WTC11 (cell line): Measurements from ENCODE around the gene FDXR. TPM values are rescaled to one million over a fixed set of nuclear protein-coding genes. Genes with fewer than 3 reads are reported as not detected.

Source experiments
- ATF1 ChIP-seq: sonication (generic); formaldehyde crosslinking; IDR thresholded peaks from 2 replicates; pipeline ENCODE4 v1.8.1; 2023; ENCODE audit warnings: mild to moderate bottlenecking, moderate library complexity, missing genetic modification reagents
- ATF2 ChIP-seq: sonication (generic); formaldehyde crosslinking; IDR thresholded peaks from 2 replicates; pipeline ENCODE4 v1.8.1; 2022; ENCODE audit warnings: low read depth, missing genetic modification reagents, borderline replicate concordance
- ATF3 ChIP-seq: sonication (generic); formaldehyde crosslinking; conservative IDR thresholded peaks from 2 replicates; pipeline ENCODE4 v1.8.1; 2022; ENCODE audit warnings: mild to moderate bottlenecking, missing genetic modification reagents
- CREB1 ChIP-seq: sonication (generic); formaldehyde crosslinking; IDR thresholded peaks from 2 replicates; pipeline ENCODE4 v1.8.0; 2023; ENCODE audit warnings: mild to moderate bottlenecking, missing genetic modification reagents
- E2F5 ChIP-seq: sonication (generic); formaldehyde crosslinking; IDR thresholded peaks from 2 replicates; pipeline ENCODE4 v1.8.1; 2022; ENCODE audit warnings: mild to moderate bottlenecking, moderate library complexity, missing genetic modification reagents
- EMX1 ChIP-seq: fragments of 250-450 bp; sonication (Bioruptor Pico); IDR thresholded peaks from 2 replicates; pipeline ENCODE4 v1.8.0; 2021; ENCODE audit warnings: mild to moderate bottlenecking
- FOXP1 ChIP-seq: sonication (generic); formaldehyde crosslinking; IDR thresholded peaks from 2 replicates; pipeline ENCODE4 v1.8.0; 2022; ENCODE audit warnings: missing genetic modification reagents, mild to moderate bottlenecking, moderate library complexity, borderline replicate concordance
- FOXP4 ChIP-seq: sonication (generic); formaldehyde crosslinking; IDR thresholded peaks from 2 replicates; pipeline ENCODE4 v1.8.0; 2022; ENCODE audit warnings: mild to moderate bottlenecking, missing genetic modification reagents
- IRF2 ChIP-seq: sonication (generic); formaldehyde crosslinking; IDR thresholded peaks from 2 replicates; pipeline ENCODE4 v1.8.0; 2022; ENCODE audit warnings: low read depth, missing genetic modification reagents, borderline replicate concordance
- KAT7 ChIP-seq: sonication (generic); formaldehyde crosslinking; IDR thresholded peaks from 2 replicates; pipeline ENCODE4 v1.8.1; 2023; ENCODE audit warnings: missing genetic modification reagents, mild to moderate bottlenecking, borderline replicate concordance
- MAX ChIP-seq: sonication (generic); formaldehyde crosslinking; IDR thresholded peaks from 2 replicates; pipeline ENCODE4 v1.8.0; 2022; ENCODE audit warnings: mild to moderate bottlenecking, missing genetic modification reagents
- NFYB ChIP-seq: sonication (generic); formaldehyde crosslinking; conservative IDR thresholded peaks from 2 replicates; pipeline ENCODE4 v1.8.0; 2022; ENCODE audit warnings: low read depth, missing genetic modification reagents
- OVOL2 ChIP-seq: fragments of 250-450 bp; sonication (Bioruptor Pico); IDR thresholded peaks from 2 replicates; pipeline ENCODE4 v1.9.0; 2021; ENCODE audit warnings: mild to moderate bottlenecking, borderline replicate concordance
- PREB ChIP-seq: sonication (generic); formaldehyde crosslinking; IDR thresholded peaks from 2 replicates; pipeline ENCODE4 v1.8.1; 2022; ENCODE audit warnings: mild to moderate bottlenecking, missing genetic modification reagents, moderate library complexity, borderline replicate concordance
- RELA ChIP-seq: sonication (generic); formaldehyde crosslinking; IDR thresholded peaks from 2 replicates; pipeline ENCODE4 v1.8.1; 2022; ENCODE audit warnings: missing genetic modification reagents, mild to moderate bottlenecking, borderline replicate concordance
- SMAD3 ChIP-seq: sonication (generic); formaldehyde crosslinking; IDR thresholded peaks from 2 replicates; pipeline ENCODE4 v1.8.0; 2022; ENCODE audit warnings: missing genetic modification reagents, mild to moderate bottlenecking, borderline replicate concordance
- SP1 ChIP-seq: sonication (generic); formaldehyde crosslinking; conservative IDR thresholded peaks from 2 replicates; pipeline ENCODE4 v1.8.1; 2022; ENCODE audit warnings: missing genetic modification reagents
- ZBTB21 ChIP-seq: sonication (generic); formaldehyde crosslinking; IDR thresholded peaks from 2 replicates; pipeline ENCODE4 v1.8.1; 2023; ENCODE audit warnings: mild to moderate bottlenecking, missing genetic modification reagents, borderline replicate concordance
- ZBTB43 ChIP-seq: sonication (generic); formaldehyde crosslinking; IDR thresholded peaks from 2 replicates; pipeline ENCODE4 v1.8.1; 2023; ENCODE audit warnings: mild to moderate bottlenecking, missing genetic modification reagents
- ZNF219 ChIP-seq: sonication (generic); formaldehyde crosslinking; IDR thresholded peaks from 2 replicates; pipeline ENCODE4 v1.8.0; 2023; ENCODE audit warnings: missing genetic modification reagents, mild to moderate bottlenecking, borderline replicate concordance
- ZNF317 ChIP-seq: sonication (generic); formaldehyde crosslinking; IDR thresholded peaks from 2 replicates; pipeline ENCODE4 v1.8.1; 2023; ENCODE audit warnings: low read depth, mild to moderate bottlenecking, moderate library complexity, missing genetic modification reagents, borderline replicate concordance
- ZNF416 ChIP-seq: fragments of 250-450 bp; sonication (Bioruptor Pico); IDR thresholded peaks from 2 replicates; pipeline ENCODE4 v1.9.0; 2021; ENCODE audit warnings: mild to moderate bottlenecking, inconsistent platforms
- total RNA-seq: library from RNA; stranded (reverse); gene quantifications from 3 replicates; pipeline ENCODE4 v1.2.3, GENCODE V29; 2021
- TF ChIP-seq, protein P1 (sequence below): fragments of 250-450 bp; sonication (Bioruptor Pico); IDR thresholded peaks from 2 replicates; pipeline ENCODE4 v1.8.0; 2021; ENCODE audit warnings: mild to moderate bottlenecking
- TF ChIP-seq, protein P2 (sequence below): fragments of 250-450 bp; sonication (Bioruptor Pico); IDR thresholded peaks from 2 replicates; pipeline ENCODE4 v2.1.2; 2022; ENCODE audit warnings: mild to moderate bottlenecking, moderate library complexity
- TF ChIP-seq, protein P3 (sequence below): sonication (generic); formaldehyde crosslinking; IDR thresholded peaks from 2 replicates; pipeline ENCODE4 v1.8.1; 2023; ENCODE audit warnings: mild to moderate bottlenecking, moderate library complexity, missing genetic modification reagents

The FDXR gene
- total RNA-seq, 1 experiment from 2014 or later, result 52.8 TPM

DNA sequence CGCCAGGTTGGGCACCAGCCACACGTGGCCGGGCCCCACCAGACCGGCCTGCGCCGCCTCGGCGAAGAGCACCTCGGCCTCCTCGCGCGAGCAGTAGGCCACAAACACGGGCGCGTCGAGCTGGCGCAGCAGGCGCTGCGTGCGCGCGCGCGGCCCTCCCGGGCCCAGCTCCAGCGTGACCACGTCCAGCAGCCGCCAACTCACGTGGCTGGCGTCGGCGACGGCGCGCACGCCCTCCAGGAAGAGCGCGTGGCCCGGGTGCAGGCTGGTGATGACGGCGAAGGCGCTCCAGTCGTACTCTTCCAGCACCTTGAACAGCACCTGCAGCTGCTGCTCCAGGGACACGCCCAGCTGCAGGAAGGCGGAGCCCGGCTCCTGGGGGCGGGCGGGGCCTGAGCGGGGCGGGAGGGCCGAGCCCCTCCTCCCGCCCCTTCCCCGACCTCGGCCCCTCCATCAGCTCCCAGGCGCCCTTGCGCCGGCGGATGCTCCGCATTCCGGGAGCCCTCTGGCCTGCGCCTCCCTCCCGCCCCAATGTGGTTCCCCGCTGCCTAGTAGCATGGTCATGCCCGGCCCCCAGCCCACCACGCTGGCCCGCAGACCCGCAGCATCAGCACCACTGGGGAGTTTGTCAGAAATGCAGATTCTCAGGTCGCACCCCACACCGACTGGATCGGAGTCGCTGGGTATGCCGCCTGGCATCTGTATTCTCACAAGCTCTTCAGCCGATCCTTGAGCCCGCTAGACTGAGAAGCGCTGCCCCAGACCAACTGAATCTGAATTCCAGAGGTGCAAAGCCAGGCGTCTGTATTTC is 20.4 kb downstream of the FDXR start (continued):
- TF ChIP-seq SMAD3, result peak; percentile 96
- peak; percentile 46 for TF ChIP-seq NFYB (CRISPR knock-in tag)
- TF ChIP-seq FOXP4 (CRISPR knock-in tag), result peak; percentile 98
- TF ChIP-seq, protein P1, sequence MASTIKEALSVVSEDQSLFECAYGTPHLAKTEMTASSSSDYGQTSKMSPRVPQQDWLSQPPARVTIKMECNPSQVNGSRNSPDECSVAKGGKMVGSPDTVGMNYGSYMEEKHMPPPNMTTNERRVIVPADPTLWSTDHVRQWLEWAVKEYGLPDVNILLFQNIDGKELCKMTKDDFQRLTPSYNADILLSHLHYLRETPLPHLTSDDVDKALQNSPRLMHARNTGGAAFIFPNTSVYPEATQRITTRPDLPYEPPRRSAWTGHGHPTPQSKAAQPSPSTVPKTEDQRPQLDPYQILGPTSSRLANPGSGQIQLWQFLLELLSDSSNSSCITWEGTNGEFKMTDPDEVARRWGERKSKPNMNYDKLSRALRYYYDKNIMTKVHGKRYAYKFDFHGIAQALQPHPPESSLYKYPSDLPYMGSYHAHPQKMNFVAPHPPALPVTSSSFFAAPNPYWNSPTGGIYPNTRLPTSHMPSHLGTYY (CRISPR knock-in tag), result no peak
- TF ChIP-seq, protein P2, sequence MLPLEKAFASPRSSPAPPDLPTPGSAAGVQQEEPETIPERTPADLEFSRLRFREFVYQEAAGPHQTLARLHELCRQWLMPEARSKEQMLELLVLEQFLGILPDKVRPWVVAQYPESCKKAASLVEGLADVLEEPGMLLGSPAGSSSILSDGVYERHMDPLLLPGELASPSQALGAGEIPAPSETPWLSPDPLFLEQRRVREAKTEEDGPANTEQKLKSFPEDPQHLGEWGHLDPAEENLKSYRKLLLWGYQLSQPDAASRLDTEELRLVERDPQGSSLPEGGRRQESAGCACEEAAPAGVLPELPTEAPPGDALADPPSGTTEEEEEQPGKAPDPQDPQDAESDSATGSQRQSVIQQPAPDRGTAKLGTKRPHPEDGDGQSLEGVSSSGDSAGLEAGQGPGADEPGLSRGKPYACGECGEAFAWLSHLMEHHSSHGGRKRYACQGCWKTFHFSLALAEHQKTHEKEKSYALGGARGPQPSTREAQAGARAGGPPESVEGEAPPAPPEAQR (CRISPR knock-in tag), result no peak
- TF ChIP-seq ATF3 (CRISPR knock-in tag), result peak; percentile 71; the same call in 1 of the 2 replicates
- 0 out of 2 replicates have a peak, but pooled peaks have one; percentile 30 for TF ChIP-seq SP1
- no peak for TF ChIP-seq OVOL2 (CRISPR knock-in tag)
- no peak; the same call in 1 of the 2 replicates for TF ChIP-seq ATF2 (CRISPR knock-in tag)
- no peak for TF ChIP-seq ZNF416
- peak; percentile 97 for TF ChIP-seq E2F5
- TF ChIP-seq FOXP1 (CRISPR knock-in tag), result peak; percentile 99
- TF ChIP-seq MAX (CRISPR knock-in tag), result peak; percentile 98
- peak; percentile 94 for TF ChIP-seq ZBTB21 (CRISPR knock-in tag)
- TF ChIP-seq ATF1 (CRISPR knock-in tag), result peak; percentile 86; the same call in 1 of the 2 replicates
- peak; percentile 83 for TF ChIP-seq PREB (CRISPR knock-in tag)
- peak; percentile 98 for TF ChIP-seq RELA
- no peak for TF ChIP-seq EMX1 (CRISPR knock-in tag)
- peak; percentile 85; the same call in 1 of the 2 replicates for TF ChIP-seq ZBTB43 (CRISPR knock-in tag)
- TF ChIP-seq ZNF219 (CRISPR knock-in tag), result peak; percentile 96
- peak; percentile 92 for TF ChIP-seq CREB1
- TF ChIP-seq IRF2 (CRISPR knock-in tag), result no peak
- TF ChIP-seq, protein P3, sequence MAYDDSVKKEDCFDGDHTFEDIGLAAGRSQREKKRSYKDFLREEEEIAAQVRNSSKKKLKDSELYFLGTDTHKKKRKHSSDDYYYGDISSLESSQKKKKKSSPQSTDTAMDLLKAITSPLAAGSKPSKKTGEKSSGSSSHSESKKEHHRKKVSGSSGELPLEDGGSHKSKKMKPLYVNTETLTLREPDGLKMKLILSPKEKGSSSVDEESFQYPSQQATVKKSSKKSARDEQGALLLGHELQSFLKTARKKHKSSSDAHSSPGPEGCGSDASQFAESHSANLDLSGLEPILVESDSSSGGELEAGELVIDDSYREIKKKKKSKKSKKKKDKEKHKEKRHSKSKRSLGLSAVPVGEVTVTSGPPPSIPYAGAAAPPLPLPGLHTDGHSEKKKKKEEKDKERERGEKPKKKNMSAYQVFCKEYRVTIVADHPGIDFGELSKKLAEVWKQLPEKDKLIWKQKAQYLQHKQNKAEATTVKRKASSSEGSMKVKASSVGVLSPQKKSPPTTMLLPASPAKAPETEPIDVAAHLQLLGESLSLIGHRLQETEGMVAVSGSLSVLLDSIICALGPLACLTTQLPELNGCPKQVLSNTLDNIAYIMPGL (CRISPR knock-in tag), result peak; percentile 92
- peak; percentile 74 for TF ChIP-seq KAT7 (CRISPR knock-in tag)
- peak; percentile 74 for TF ChIP-seq ZNF317 (CRISPR knock-in tag)
